ENCODE results near the gene PDE4D. TPM values are rescaled to one million over a fixed set of nuclear protein-coding genes. Genes with fewer than 3 reads are reported as not detected.

Gene PDE4D
- total and polyA plus RNA-seq, 2 of the 4 experiments (the other 2 are of a cell fraction), result 1.4 to 7.9 TPM

DNA sequence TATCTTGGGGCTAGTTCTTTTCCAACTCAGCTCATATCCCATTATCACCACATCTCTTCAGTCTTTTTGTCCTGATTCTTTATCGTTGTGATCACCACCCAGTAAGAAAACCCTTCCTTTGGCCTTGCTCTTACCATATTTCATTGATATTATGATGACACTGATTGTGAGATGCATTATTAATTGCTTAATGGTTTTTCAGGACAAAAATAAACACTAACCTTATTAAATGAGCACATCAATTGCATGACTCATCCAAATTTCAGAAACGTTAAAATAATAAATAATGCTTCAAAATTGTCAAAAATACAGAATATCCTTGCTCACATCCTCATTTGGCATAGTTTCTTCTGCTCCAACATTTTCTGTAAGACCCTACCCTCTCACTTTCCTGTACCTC lies 270.7 kb downstream of the PDE4D start:
- in situ Hi-C loops (cut with MboI; ENCODE audit: low sequenced_read_pairs) (no loop called here), intact Hi-C loops (cut with micrococcal nuclease) (no loop called here), dilution Hi-C loops (cut with HindIII; ENCODE audit: low sequenced_read_pairs, unreplicated experiment) (no loop called here)
- H4K8ac ChIP-seq (ENCODE audit: low read depth in 2 of 2, low read length in 2 of 2), result no peak overlapping the region
- H2AFZ ChIP-seq (replicated peaks; ENCODE audit: low read length, poor library complexity), result no peak overlapping the region
- H3K79me1 ChIP-seq (ENCODE audit: low read depth in 1 of 2, low read length in 2 of 2), result no peaks in the 10 kb centered on the region
- no peak overlapping the region for H3K56ac ChIP-seq (ENCODE audit: extremely low read depth, insufficient read depth, low read length)
- H3K14ac ChIP-seq (replicated peaks; ENCODE audit: low read depth, low read length), result no peak overlapping the region
- no peak overlapping the region for H3K9ac ChIP-seq (ENCODE audit: low read depth, low read length)
- POLR2A ChIA-PET (ENCODE audit: unreplicated experiment), result no interaction called here
- H3K9me3 ChIP-seq (ENCODE audit: control insufficient read depth, insufficient read depth, low read length), result no peaks in the 10 kb centered on the region
- no peak overlapping the region for H2AK5ac ChIP-seq (ENCODE audit: low read depth, low read length)
- H3K23ac ChIP-seq (ENCODE audit: low read depth, low read length), result no peak overlapping the region
- H3K4me3 ChIP-seq (ENCODE audit: insufficient read depth, low read depth, low read length), result no peak overlapping the region
- no peak overlapping the region for H2AK9ac ChIP-seq (replicated peaks; ENCODE audit: low read depth, low read length, poor library complexity)
- H3K18ac ChIP-seq (ENCODE audit: low read depth, low read length), result no peak overlapping the region
- no CpG with 5 or more reads among the region's 2 CpGs for WGBS, 2 experiments (ENCODE audit: extremely low coverage in 2 of 2, insufficient read length in 1 of 2)
- CTCF ChIA-PET, result interaction anchor here (0.6 kb wide), 1 partner anchor 187 kb away, joined by 5 read pairs; no protein-coding TSS in a partner anchor
- H2BK15ac ChIP-seq (ENCODE audit: low read depth, low read length), result no peak overlapping the region
- no peak overlapping the region for H2BK20ac ChIP-seq (ENCODE audit: low read depth, low read length)
- no peak overlapping the region for H3K27ac ChIP-seq (ENCODE audit: insufficient read depth, low read length)
- no peak overlapping the region for H3K4ac ChIP-seq (ENCODE audit: low read depth, low read length)
- no peak overlapping the region for H3K4me2 ChIP-seq (ENCODE audit: low read depth, low read length)
- H2BK120ac ChIP-seq (ENCODE audit: low read depth, low read length), result no peak overlapping the region
- no peak overlapping the region for H2BK5ac ChIP-seq (ENCODE audit: low read depth, low read length, poor library complexity, severe bottlenecking)
- no peaks in the 10 kb centered on the region for H4K20me1 ChIP-seq (ENCODE audit: insufficient read depth, low read length)
- H3K36me3 ChIP-seq (ENCODE audit: control insufficient read depth, insufficient read depth, low read length), result no peaks in the 10 kb centered on the region
- H3K4me1 ChIP-seq (ENCODE audit: control insufficient read depth, insufficient read depth, low read length), result no peaks in the 10 kb centered on the region
- TF ChIP-seq, protein P1, sequence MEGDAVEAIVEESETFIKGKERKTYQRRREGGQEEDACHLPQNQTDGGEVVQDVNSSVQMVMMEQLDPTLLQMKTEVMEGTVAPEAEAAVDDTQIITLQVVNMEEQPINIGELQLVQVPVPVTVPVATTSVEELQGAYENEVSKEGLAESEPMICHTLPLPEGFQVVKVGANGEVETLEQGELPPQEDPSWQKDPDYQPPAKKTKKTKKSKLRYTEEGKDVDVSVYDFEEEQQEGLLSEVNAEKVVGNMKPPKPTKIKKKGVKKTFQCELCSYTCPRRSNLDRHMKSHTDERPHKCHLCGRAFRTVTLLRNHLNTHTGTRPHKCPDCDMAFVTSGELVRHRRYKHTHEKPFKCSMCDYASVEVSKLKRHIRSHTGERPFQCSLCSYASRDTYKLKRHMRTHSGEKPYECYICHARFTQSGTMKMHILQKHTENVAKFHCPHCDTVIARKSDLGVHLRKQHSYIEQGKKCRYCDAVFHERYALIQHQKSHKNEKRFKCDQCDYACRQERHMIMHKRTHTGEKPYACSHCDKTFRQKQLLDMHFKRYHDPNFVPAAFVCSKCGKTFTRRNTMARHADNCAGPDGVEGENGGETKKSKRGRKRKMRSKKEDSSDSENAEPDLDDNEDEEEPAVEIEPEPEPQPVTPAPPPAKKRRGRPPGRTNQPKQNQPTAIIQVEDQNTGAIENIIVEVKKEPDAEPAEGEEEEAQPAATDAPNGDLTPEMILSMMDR (conservative IDR thresholded peaks at IDR 0.05; ENCODE audit: low read depth, low read length), result no peak
- no peak for TF ChIP-seq POLR2A (IDR thresholded peaks at IDR 0.05; ENCODE audit: low read depth, low read length)
- TF ChIP-seq FOS (IDR thresholded peaks at IDR 0.05; ENCODE audit: low read depth, low read length), result no peak
- TF ChIP-seq CHD1 (IDR thresholded peaks at IDR 0.05; ENCODE audit: low read depth, low read length), result no peak
- TF ChIP-seq, protein P2, sequence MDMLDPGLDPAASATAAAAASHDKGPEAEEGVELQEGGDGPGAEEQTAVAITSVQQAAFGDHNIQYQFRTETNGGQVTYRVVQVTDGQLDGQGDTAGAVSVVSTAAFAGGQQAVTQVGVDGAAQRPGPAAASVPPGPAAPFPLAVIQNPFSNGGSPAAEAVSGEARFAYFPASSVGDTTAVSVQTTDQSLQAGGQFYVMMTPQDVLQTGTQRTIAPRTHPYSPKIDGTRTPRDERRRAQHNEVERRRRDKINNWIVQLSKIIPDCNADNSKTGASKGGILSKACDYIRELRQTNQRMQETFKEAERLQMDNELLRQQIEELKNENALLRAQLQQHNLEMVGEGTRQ (IDR thresholded peaks at IDR 0.05; ENCODE audit: low read depth, low read length), result no peak
- TF ChIP-seq, protein P3, sequence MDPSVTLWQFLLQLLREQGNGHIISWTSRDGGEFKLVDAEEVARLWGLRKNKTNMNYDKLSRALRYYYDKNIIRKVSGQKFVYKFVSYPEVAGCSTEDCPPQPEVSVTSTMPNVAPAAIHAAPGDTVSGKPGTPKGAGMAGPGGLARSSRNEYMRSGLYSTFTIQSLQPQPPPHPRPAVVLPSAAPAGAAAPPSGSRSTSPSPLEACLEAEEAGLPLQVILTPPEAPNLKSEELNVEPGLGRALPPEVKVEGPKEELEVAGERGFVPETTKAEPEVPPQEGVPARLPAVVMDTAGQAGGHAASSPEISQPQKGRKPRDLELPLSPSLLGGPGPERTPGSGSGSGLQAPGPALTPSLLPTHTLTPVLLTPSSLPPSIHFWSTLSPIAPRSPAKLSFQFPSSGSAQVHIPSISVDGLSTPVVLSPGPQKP (IDR thresholded peaks at IDR 0.05; ENCODE audit: borderline replicate concordance, low read depth, low read length), result no peak
- H4K91ac ChIP-seq (ENCODE audit: insufficient read depth, low read depth, low read length), result no peak overlapping the region
- no TSS peak for BruUV-seq (replicated peaks)
- H4K5ac ChIP-seq (ENCODE audit: low read depth, low read length), result no peak overlapping the region
- no peak for DNase-seq
- no peaks in the 10 kb centered on the region for H3K9me1 ChIP-seq (ENCODE audit: insufficient read depth, low read length)
- no peaks in the 10 kb centered on the region for H3K27me3 ChIP-seq (ENCODE audit: control insufficient read depth, insufficient read depth, low read length)
- ATAC-seq (ENCODE audit: low read depth), result no peak

Measured in IMR-90 (cell line).